Measurements from ENCODE around the gene EBP.
"Not testable (repeated sequence)": the region's sequence is repeated elsewhere in the genome, so short reads cannot be mapped to it uniquely, and the experiment has no call there.

Gene EBP

DNA sequence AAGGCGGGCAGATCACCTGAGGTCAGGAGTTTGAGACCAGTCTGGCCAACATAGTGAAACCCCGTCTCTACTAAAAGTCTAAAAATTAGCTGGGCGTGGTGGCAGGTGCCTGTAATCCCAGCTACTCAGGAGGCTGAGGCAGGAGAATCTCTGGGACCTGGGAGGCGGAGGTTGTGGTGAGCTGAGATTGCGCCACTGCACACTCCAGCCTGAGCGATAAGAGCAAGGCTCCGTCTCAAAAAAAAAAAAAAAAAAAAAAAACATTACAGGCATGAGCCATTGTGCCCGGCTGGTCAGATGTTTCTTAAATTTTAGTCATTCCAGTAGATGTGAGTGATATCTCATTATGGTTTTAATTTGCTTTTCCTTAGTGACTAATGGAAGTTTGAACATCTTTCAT lies 4.2 kb downstream of the EBP start:
- DNase-seq (ENCODE audit: low read depth, low spot score): not testable (repeated sequence)

DNA sequence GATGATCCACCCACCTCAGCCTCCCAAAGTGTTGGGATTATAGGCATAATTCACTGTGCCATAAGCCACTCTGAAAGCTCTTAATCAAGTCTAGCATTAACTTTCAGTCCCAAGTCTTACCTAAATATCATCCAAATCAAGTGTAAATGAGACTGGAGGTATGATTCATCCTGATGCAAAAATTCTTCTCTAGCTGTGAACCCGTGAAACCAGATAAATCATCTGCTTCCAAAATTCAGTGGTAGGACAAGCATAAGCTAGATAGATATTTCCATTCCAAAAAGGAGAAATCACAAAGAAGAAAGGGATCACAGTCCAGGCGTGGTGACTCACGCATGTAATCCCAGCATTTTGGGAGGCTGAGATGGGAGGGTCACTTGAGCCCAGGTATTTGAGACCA lies 9.1 kb downstream of the EBP start:
- DNase-seq (ENCODE audit: low read depth, low spot score): no peak

DNA sequence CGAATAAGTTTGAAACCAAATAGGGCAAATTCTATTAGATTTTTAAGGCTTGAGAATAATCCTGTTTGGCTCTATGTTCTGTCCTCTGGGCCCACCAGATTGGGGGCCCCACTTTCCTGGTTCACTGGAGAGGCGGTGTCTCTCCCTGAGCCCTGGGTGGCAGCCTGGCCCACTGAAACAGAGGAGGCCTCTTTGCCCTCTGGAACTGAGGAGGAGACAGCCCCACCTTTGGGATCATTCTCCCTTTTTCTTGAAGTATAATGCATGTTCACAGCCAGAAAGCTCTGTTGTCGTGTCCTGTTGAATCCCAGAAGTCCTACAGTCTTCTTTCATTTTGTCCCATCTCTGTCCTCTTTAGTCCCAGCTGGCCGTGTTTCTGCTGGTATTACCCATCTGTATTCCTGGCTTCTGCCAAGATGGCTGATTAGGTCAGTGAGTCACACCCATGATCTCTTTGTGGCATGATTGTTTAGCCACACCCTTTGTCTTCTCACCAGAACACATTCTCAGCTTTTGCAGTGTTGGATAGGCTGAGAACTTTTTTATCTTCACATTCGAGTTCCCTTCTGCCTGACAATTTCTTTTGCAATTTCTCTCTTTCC lies 9.9 kb downstream of the EBP start:
- DNase-seq (ENCODE audit: low read depth, low spot score): no peak

DNA sequence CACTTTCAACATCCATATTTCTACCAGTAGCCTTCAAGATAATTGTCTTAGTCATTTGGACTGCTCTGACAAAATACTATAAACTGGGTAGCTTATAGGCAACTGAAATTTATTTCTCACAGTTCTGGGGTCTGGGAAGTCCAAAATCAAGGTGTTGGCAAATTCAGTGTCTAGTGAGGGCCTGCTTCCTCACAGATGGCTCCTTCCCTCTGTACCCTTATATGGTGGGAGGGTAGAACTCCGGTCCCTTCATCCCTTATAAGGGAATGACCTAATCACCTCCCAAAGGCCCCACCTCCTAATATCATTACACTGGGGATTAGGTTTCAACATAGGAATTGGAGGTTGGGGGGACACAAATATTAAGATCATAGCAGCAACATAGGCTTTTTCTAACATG lies 10.6 kb downstream of the EBP start:
- no peak for DNase-seq (ENCODE audit: low read depth, low spot score)

DNA sequence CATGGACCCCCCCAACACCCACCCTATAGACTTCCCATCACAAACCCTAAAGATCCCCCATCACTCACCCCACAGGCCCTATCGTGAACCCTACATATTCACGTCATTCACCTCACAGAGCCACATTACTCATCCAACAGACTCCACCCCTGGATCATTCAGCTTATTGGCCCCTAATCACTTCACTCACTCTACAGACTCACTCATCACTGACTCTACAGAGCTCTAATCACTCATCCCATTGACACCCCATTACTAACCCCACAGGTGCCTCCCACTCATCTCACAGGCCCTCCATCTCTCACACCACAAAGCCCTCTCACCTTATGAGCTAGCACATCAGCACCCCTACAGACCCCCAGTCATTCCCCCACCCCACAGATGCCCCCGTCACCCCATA lies 11.6 kb downstream of the EBP start:
- no peak for DNase-seq (ENCODE audit: low read depth, low spot score)

DNA sequence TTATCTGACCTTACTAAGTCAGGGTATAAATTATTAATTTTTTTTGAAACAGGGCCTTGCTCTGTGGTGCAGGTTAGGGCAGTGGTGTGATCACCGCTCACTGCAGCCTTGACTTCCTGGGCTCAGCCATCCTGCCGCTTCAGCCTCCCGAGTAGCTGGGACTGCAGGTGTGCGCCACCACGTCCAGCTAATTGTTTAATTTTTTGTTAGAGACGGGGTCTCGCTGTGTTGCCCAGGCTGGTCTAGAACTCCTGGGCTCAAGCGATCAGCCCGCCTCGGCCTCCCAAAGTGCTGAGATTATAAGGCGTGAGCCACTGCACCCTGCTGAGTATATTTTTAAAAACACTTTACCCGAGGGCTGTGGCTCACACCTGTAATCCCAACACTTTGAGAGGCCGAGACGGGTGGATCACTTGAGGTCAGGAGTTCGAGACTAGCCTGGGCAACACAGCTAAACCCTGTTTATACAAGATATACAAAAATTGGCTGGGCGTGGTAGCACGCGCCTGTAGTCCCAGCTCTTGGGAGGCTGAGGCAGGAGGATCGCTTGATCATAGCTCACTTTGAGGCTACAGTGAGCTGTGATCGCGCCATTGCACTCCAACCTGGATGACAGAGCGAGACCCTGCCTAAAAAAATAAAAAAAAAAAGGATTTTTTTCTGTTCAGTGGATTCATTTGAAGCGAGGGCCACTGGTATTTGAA lies 17.2 kb downstream of the EBP start:
- no peak for DNase-seq (ENCODE audit: low read depth, low spot score)

DNA sequence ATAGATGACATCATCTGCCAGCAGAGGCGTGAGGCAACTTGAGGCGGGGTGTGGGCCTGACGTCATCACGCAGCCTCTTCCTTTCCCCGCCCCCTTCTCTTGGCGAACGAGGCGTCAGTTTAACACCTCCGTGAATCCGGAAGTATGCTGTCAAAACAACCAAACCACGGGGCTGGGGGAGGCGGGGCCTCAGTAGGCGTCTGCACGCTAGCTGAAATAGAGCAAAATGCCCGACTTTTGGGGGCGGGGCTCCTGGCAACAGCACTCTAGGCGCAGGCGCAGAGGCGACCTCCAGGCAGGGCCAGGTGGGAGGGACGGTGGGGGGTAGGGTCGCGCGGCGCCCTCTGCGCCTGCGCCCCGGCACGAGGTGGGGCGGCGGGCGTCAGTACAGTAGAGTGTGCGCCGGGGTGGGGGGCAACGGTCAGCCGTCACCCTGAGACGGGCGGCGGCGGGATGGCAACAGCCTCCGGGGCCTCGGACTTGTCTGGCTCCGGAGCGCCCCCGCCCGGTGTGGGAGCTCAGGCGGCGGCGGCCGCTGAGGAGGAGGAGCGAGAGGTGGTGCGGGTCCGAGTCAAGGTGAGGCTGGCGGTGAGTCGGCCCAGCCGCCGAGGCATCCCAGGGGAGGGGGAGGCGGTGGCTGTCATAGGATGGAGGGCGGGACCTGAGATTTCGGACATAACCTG lies 17.9 kb downstream of the EBP start, which contains the start of gene TBC1D25:
TBC1D25 (plus strand) TSS at position 370 of the 683 bp plus-strand sequence; CDS start at position 454, 84 bp downstream.
- peak; percentile 91 for DNase-seq (ENCODE audit: low read depth, low spot score)

DNA sequence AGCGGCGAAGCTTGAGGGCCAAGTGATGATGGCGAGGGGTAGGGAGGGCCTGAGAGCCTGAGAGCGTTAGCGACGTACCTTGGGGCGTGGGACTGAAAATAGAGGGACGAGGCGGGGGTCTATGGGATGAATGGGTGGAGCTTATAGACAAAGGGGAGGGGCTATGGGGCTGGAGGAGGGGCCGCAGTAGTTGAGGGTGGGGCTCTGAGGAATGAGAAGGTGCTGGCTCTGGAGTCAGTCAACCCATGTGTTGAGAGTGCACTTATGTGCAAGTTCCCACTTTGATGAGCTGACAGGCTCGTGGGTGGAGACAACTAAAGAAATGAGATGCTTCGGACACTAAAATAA lies 18.4 kb downstream of the EBP start:
- DNase-seq (ENCODE audit: low read depth, low spot score): no peak

DNA sequence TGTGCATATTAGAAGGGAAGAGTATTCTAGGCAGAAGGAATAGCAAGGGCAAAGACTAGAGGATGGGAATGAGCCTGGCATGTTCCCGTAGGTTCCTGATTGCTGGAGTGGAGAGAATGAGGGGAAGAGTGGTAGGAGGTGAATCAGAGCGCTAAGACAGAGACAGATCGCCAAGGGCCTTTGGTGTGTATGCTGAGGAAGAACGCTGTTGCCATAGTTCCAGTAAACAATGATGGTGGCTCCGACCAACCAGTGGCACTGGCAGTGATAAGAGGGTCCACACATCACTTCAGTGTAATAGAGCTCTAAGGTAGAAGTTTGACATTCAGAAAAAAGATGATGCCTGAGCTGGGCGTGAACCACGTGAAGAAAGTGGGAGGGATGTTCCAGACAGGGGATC lies 18.9 kb downstream of the EBP start:
- DNase-seq (ENCODE audit: low read depth, low spot score): no peak

DNA sequence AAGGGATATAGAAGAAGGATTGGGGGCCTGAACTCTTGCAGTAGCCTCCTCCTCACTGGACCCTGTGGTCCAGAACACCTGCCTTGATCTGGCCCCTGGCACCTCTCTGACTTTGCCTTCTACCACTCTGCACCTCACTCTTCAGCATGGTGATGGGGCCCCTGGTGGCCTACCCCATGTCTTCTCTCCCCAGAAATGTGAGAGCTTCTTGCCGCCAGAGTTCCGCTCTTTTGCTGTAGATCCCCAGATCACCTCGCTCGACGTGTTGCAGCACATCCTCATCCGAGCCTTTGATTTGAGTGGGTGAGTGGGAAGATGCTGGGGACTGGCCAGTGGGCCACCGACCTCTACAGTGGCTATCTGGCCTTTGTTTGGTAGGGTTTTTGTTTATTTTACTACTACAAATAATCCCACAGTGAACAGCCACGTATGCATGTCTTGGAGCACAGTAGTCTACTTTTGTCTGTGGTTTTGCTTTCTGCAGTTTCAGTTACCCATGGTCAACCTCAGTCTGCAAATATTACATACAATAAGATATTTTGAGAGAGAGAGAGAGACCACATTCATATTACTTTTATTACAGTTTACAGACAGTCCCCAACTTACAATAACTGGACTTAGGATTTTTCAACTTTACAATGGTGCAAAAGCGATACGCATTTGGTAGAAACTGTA lies 19.7 kb downstream of the EBP start:
- no peak for DNase-seq (ENCODE audit: low read depth, low spot score)

DNA sequence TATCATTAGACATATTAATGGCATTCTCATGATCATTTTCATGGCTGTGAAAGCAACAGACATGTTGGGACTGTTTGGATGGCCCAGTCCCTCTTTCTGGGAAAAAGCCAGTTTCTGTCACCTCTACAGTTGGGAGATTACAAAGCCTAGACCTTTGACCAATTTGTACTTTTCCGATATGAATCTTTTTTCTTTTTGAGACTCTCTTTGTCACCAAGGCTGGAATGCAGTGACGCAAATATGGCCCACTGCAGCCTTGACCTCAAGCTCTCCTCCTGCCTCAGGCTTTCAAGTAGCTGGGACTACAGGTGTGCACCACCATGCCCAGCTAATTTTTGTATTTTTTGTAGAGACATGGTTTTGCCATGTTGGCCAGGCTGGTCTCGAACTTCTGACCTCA lies 27.3 kb downstream of the EBP start:
- no peak for DNase-seq (ENCODE audit: low read depth, low spot score)

DNA sequence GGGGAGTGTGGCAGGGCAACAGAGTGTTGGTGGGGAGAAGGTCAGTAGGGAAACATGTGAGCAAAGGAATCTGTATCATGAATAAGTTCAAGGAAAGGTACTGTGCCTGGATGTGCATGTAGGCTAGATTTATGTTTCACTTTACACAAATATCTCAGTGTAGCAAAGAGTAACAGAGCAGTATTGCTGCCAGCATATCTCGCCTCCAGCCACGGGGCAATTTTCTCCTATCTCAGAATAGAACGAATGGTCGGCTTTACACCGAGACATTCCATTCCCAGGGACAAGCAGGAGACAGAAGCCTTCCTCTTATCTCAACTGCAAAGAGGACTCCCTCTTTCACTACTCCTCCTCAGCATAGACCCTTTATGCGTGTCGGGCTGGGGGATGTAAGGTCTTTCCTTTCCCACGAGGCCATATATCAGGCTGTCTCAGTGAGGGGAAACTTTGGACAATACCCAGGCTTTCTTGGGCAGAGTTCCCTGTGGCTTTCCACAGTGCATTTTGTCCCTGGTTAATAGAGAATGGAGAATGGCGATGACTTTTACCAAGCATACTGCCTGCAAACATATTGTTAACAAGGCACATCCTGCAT lies 34.2 kb downstream of the EBP start:
- DNase-seq (ENCODE audit: low read depth, low spot score): not testable (repeated sequence)

DNA sequence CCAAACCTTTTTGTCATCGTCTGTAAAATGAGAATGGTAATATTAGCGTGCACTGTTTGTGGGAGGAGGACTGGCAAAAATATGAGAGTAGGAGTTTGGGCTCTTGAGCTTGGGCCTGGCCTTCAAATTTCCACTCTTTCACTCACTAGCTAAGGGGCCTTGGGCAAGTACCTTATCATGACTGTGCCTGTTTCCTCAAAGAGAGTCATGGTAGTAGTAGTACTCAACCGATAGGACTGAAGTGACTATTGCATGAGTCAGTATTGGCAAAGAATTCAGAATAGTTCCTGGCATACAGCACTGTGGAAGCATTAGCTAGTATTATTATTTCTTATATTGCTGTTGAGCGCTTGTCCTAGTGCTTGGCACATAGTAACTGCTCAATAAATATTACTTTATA lies 36.7 kb downstream of the EBP start:
- DNase-seq (ENCODE audit: low read depth, low spot score): no peak

DNA sequence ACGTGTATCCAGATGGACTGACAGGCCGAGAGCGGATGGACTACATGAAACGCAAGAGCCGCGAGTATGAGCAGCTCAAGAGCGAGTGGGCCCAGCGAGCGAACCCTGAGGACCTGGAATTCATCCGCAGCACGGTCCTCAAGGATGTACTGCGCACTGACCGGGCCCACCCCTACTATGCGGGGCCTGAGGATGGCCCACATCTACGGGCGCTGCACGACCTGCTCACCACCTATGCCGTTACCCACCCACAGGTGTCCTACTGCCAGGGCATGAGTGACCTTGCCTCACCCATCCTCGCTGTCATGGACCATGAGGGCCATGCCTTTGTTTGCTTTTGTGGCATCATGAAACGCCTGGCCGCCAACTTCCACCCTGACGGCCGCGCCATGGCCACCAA lies 38.0 kb downstream of the EBP start:
- no peak for DNase-seq (ENCODE audit: low read depth, low spot score)

DNA sequence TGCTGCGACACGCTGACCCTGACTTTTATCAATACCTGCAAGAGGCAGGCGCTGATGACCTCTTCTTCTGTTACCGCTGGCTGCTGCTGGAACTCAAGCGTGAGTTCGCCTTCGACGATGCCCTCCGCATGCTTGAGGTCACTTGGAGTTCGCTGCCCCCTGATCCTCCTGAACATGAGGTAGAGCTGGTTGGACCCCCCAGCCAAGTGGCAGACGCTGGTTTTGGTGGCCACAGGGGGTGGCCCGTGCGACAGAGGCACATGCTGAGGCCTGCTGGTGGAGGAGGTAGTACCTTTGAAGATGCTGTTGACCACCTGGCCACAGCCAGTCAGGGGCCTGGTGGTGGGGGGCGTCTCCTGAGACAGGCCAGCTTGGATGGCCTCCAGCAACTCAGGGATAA lies 38.4 kb downstream of the EBP start:
- DNase-seq (ENCODE audit: low read depth, low spot score): no peak

DNA sequence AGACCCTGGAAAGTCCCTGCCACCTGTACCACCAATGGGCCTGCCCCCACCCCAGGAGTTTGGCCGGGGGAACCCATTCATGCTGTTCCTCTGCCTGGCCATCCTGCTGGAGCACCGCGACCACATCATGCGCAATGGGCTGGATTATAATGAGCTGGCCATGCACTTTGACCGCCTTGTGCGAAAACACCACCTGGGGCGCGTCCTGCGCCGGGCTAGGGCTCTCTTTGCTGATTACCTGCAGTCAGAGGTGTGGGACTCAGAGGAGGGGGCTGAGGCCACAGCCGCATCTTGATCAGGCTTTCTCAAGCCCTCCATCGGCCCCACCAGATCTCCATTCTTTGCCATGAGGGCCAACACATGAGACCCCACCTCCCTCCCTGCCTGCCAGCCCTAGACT lies 39.1 kb downstream of the EBP start:
- no peak for DNase-seq (ENCODE audit: low read depth, low spot score)

DNA sequence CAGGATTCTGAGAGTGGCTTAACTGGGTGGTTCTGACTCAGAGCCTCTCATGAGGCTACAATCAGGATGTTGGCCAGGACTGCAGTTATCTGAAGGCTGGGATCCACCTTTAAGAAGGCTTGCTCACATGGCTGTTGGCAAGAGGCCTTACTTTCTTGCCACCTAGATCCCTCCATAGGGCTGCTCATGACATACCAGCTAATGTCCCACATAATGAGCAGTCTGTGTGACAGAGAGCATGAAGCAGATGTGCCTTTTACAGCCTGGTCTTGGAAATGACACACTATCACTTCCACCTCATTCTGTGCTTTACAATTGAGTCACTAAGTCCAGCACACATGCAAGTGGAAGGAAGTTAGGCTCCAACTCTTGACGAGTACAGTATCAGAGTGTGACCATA lies 48.4 kb downstream of the EBP start:
- DNase-seq (ENCODE audit: low read depth, low spot score): no peak

DNA sequence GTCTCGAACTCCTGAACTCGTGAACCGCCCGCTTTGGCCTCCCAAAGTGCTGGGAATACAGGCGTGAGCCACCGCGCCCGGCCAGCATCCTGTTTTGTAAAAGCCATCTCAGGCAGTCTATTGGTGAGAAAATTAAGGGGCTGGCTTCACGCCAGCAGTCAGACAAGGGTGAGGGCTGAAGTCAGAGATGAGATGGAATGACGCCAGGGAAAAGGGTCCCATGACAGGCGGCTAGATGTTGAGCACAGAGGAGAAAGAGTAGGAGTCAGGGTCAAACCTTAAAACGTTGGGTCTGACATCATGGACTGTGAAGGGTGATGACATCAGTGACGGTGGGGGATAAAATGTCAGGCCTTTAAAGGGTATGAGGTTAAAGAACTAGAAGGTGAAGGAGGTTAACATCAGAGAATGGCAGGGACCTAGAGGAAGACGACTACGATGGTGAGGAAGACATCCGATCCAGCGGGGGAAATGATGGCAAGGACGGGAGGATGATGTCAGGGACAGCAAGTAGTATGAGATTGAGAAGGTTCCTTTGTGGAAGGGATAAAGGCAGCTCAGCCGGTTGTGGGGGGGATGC lies 52.2 kb downstream of the EBP start:
- no peak for DNase-seq (ENCODE audit: low read depth, low spot score)

DNA sequence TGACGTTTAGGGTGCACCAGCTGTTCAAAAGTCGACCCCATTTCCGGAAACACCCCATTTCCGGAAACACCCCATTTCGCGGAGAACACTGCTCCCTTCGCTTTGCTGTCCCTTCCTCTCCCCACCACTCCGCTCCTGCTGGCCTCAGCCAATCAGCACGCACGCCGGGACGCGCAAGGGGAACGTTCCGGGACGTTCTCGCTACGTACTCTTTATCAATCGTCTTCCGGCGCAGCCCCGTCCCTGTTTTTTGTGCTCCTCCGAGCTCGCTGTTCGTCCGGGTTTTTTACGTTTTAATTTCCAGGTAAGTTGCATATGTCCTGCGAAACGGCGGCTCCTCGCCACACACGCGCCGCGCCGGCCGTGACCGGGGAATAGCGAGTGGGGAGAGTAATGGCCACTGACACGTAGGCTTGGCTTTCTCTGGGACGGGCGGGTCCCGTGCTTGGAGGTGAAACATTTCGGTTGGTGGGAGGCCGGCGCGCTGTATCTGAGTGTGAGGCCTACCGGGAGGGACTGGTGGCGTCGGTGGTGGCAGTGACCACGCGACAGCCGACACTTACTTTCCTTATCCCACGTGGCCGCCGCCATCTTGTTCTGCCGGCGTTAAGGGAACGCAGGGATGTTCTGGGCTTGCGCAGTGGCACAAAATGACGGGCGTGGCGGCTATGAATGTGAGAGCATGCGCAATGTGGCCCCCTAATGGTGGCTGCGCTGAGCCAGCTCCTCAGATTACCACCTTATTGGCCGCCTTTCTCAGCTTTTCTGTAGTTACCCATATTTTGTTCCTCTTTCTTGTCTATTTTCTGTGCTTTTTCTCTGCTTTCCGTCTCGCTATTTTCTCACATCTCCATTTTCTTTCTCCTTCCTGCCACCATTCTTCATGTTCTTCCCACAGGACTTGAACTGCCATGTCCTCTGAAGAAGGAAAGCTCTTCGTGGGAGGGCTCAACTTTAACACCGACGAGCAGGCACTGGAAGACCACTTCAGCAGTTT lies 53.0 kb downstream of the EBP start, which contains the start of gene RBM3:
RBM3 (plus strand) TSS at position 215 of the 997 bp plus-strand sequence; CDS start at position 912, 697 bp downstream.
- peak; percentile 72 for DNase-seq (ENCODE audit: low read depth, low spot score)

DNA sequence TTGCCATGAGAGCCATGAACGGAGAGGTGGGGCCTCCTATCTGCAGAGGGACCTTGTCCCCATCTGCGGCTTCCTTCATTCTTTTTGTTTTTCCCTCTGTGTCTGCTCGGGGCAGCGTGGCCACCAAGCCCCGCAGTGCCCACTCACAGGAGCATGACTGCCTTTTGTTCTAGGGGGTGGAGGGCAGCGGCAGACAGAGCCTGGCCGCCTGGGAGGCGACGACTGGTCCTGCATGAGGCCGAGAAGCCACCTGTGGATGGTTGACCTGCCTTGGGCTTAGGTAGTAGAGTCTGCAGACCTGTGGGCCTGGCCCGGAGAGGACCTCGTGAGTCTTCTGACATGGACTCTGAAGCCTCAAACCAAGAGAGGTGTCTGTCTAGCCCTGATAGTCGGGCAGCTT lies 54.0 kb downstream of the EBP start:
- no peak for DNase-seq (ENCODE audit: low read depth, low spot score)
